ENCODE results near the gene ASS1. TPM values are rescaled to one million over a fixed set of nuclear protein-coding genes. Genes with fewer than 3 reads are reported as not detected.

ASS1 gene
- total RNA-seq, 4 donors from 2014 or later, result 46.7 to 131 (median 94.4) TPM

DNA sequence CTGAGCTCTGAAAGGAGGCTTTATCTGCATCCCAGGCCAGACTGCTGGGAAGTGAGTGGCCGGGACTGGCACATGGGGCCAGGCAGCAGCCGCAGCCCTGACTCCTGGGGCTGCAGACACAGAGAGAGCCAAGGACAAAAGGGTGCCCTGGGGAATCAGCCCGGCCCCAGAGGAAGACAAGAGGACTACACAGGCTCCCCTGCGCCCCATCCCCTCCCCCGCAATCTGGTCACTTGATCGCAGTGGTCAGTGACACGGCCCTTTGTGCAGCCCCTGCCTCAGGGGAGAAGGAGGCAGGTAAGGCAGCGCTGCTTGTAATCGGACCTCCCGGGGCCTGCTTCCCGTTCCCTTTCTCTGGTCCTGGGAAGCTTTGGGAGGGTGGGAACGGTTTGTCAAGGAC lies 79.2 kb downstream of the ASS1 start:
- peaks cover 57% of the 10 kb centered on the region for H3K27me3 ChIP-seq
- H3K4me1 ChIP-seq, result no peaks in the 10 kb centered on the region
- H3K36me3 ChIP-seq, result no peaks in the 10 kb centered on the region
- no peaks in the 10 kb centered on the region for H3K9me3 ChIP-seq
- no peak overlapping the region for H3K4me3 ChIP-seq
- WGBS, 2 donors (ENCODE audit: low coverage in 1 of 2), result no CpG with 5 or more reads among the region's 12 CpGs
- no peak for ATAC-seq
- no peak for TF ChIP-seq EP300 (IDR thresholded peaks at IDR 0.05)
- no peak for TF ChIP-seq POLR2A (IDR thresholded peaks at IDR 0.05)
- TF ChIP-seq POLR2AphosphoS5 (IDR thresholded peaks at IDR 0.05), result no peak
- TF ChIP-seq, protein P1, sequence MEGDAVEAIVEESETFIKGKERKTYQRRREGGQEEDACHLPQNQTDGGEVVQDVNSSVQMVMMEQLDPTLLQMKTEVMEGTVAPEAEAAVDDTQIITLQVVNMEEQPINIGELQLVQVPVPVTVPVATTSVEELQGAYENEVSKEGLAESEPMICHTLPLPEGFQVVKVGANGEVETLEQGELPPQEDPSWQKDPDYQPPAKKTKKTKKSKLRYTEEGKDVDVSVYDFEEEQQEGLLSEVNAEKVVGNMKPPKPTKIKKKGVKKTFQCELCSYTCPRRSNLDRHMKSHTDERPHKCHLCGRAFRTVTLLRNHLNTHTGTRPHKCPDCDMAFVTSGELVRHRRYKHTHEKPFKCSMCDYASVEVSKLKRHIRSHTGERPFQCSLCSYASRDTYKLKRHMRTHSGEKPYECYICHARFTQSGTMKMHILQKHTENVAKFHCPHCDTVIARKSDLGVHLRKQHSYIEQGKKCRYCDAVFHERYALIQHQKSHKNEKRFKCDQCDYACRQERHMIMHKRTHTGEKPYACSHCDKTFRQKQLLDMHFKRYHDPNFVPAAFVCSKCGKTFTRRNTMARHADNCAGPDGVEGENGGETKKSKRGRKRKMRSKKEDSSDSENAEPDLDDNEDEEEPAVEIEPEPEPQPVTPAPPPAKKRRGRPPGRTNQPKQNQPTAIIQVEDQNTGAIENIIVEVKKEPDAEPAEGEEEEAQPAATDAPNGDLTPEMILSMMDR (IDR thresholded peaks at IDR 0.05), result no peak
- H3K27ac ChIP-seq, result no peak overlapping the region

GRCh38 chr9:130526193-130526853 lies 81.6 kb downstream of the ASS1 start:
- Histone ChIP-seq H3K4me1 (no peaks in the 10 kb centered on the region), H3K36me3 (no peaks in the 10 kb centered on the region), H3K27ac (no peak overlapping the region), H3K27me3 (peaks cover 55% of the 10 kb centered on the region), H3K9me3 (no peaks in the 10 kb centered on the region), H3K4me3 (no peak overlapping the region)
- 68 to 82% methylated on average over 3 to 7 of the region's 18 CpGs for WGBS, 2 donors (ENCODE audit: low coverage in 1 of 2)
- ATAC-seq, result no peak
- TF ChIP-seq, protein P1 (IDR thresholded peaks at IDR 0.05), result no peak
- TF ChIP-seq EP300 (IDR thresholded peaks at IDR 0.05), result no peak
- no peak for TF ChIP-seq POLR2AphosphoS5 (IDR thresholded peaks at IDR 0.05)
- no peak for TF ChIP-seq POLR2A (IDR thresholded peaks at IDR 0.05)

GRCh38 chr9:130526854-130527650 lies 82.3 kb downstream of the ASS1 start:
- 55 to 70% methylated on average over 2 to 7 of the region's 31 CpGs for WGBS, 2 donors (ENCODE audit: low coverage in 1 of 2)
- no peak for ATAC-seq
- no peak for TF ChIP-seq EP300 (IDR thresholded peaks at IDR 0.05)
- TF ChIP-seq POLR2A (IDR thresholded peaks at IDR 0.05), result no peak
- no peak for TF ChIP-seq POLR2AphosphoS5 (IDR thresholded peaks at IDR 0.05)
- TF ChIP-seq, protein P1 (IDR thresholded peaks at IDR 0.05), result no peak

GRCh38 chr9:130527651-130528310 lies 83.0 kb downstream of the ASS1 start:
- TF ChIP-seq, protein P1 (IDR thresholded peaks at IDR 0.05), result no peak
- no peak for TF ChIP-seq EP300 (IDR thresholded peaks at IDR 0.05)
- TF ChIP-seq POLR2AphosphoS5 (IDR thresholded peaks at IDR 0.05), result no peak
- TF ChIP-seq POLR2A (IDR thresholded peaks at IDR 0.05), result no peak
- H3K4me1 ChIP-seq, result no peaks in the 10 kb centered on the region
- WGBS, 2 donors (ENCODE audit: low coverage in 1 of 2), result 38% methylated on average over 4 of the region's 13 CpGs; no CpG with 5 or more reads in 1 of the 2 donors

More at GRCh38 chr9:130526854-130527650, 82.3 kb downstream of the ASS1 start:
- peaks cover 55% of the 10 kb centered on the region for H3K27me3 ChIP-seq
- no peaks in the 10 kb centered on the region for H3K9me3 ChIP-seq
- H3K4me1 ChIP-seq, result no peaks in the 10 kb centered on the region
- H3K27ac ChIP-seq, result no peak overlapping the region
- no peaks in the 10 kb centered on the region for H3K36me3 ChIP-seq
- H3K4me3 ChIP-seq, result no peak overlapping the region

More at GRCh38 chr9:130527651-130528310, 83.0 kb downstream of the ASS1 start:
- ATAC-seq, result no peak
- Histone ChIP-seq H3K9me3 (no peaks in the 10 kb centered on the region), H3K4me3 (no peak overlapping the region), H3K27me3 (peaks cover 50% of the 10 kb centered on the region), H3K36me3 (no peaks in the 10 kb centered on the region), H3K27ac (no peak overlapping the region)
